Liver (tissue), 3 donors: ENCODE data around the gene SH3D19.

ENCODE experiments used
- ATF3 ChIP-seq: IDR thresholded peaks from 2 replicates; pipeline ENCODE4 v1.6.1; 2016; ENCODE audit warnings: antibody characterized with exemption
- CTCF ChIP-seq: fragments of 150-350 bp; IDR thresholded peaks from 2 replicates; pipeline ENCODE4 v1.5.1; 2017; ENCODE audit warnings: improper control_type of control experiment, low read depth, low read length; ENCODE audit not compliant: missing input control
- EGR1 ChIP-seq, 2 donors: IDR thresholded peaks; 2 replicates each; pipeline ENCODE4 v1.6.1; 2016 to 2018; ENCODE audit warnings: antibody characterized with exemption in 2 of 2, low read depth in 2 of 2
- FOXA1 ChIP-seq: IDR thresholded peaks from 2 replicates; pipeline ENCODE4 v1.6.1; 2016; ENCODE audit warnings: antibody characterized with exemption
- GABPA ChIP-seq, 2 donors: IDR thresholded peaks in 1 of 2; conservative IDR thresholded peaks in 1 of 2; 2 replicates each; pipeline ENCODE4 v1.6.1; 2016; ENCODE audit warnings: antibody characterized with exemption in 2 of 2, mild to moderate bottlenecking in 1 of 2, moderate library complexity in 1 of 2
- JUND ChIP-seq, 2 donors: IDR thresholded peaks; 2 replicates each; pipeline ENCODE4 v1.6.1; 2016; ENCODE audit warnings: antibody characterized with exemption in 2 of 2
- MAX ChIP-seq: IDR thresholded peaks from 2 replicates; pipeline ENCODE4 v1.6.1; 2016; ENCODE audit warnings: antibody characterized with exemption
- NR2F2 ChIP-seq: IDR thresholded peaks from 2 replicates; pipeline ENCODE4 v1.6.1; 2016; ENCODE audit warnings: antibody characterized with exemption
- RAD21 ChIP-seq, 2 donors: IDR thresholded peaks; 2 replicates each; pipeline ENCODE4 v1.6.1; 2016; ENCODE audit warnings: antibody characterized with exemption in 2 of 2, mild to moderate bottlenecking in 2 of 2
- REST ChIP-seq: IDR thresholded peaks from 2 replicates; pipeline ENCODE4 v1.6.1; 2016; ENCODE audit warnings: antibody characterized with exemption, mild to moderate bottlenecking
- TAF1 ChIP-seq: conservative IDR thresholded peaks from 2 replicates; pipeline ENCODE4 v1.6.1; 2016; ENCODE audit warnings: antibody characterized with exemption, mild to moderate bottlenecking
- YY1 ChIP-seq: IDR thresholded peaks from 2 replicates; pipeline ENCODE4 v1.6.1; 2016; ENCODE audit warnings: antibody characterized with exemption, mild to moderate bottlenecking
- donor health status: healthy.
- donor health status: healthy.

- no peak for TF ChIP-seq CTCF
- no peak for TF ChIP-seq REST
- TF ChIP-seq TAF1: no peak
- no peak for TF ChIP-seq ATF3
- no peak for TF ChIP-seq EGR1 (IDR thresholded peaks at IDR 0.05; ENCODE audit: low read depth in 2 of 2)
- no peak for TF ChIP-seq JUND (IDR thresholded peaks at IDR 0.05)
- no peak for TF ChIP-seq YY1
- TF ChIP-seq FOXA1: no peak
- TF ChIP-seq RAD21 (IDR thresholded peaks at IDR 0.05): no peak
- TF ChIP-seq GABPA (IDR thresholded peaks at IDR 0.05 in 1 of 2, conservative IDR thresholded peaks at IDR 0.05 in 1 of 2): no peak
- no peak for TF ChIP-seq MAX
- TF ChIP-seq NR2F2: no peak
Measured at GRCh38 chr4:151304226-151304625, 21.2 kb downstream of the SH3D19 start.
